ENCODE results near the gene C12orf54. TPM values are rescaled to one million over a fixed set of nuclear protein-coding genes. Genes with fewer than 3 reads are reported as not detected.
"Not testable (repeated sequence)": the region's sequence is repeated elsewhere in the genome, so short reads cannot be mapped to it uniquely, and the experiment has no call there.

C12orf54 gene
- not detected in 2 replicates for total RNA-seq (2014; rRNA removed; shearing (Covaris generic); ENCODE audit: low replicate concordance)

DNA sequence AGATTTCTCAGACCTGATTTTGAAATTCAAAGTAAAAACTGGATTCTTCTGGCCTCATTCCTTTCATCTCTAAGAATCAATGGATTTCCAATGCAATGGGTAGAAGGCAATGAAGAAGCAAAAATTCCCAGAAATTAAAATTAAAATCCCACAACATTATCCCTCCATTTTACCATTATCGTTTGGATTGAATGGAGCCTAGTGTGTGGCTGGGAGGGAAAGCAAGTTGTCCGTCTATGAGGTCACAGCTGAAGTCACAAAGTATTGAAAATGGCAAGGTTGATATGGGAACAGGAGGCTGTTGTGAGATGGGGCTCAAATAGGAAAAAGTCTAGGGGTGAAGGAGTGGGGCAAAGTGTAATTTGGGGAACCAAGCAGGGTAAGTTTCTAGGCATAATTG, at the start of gene C12orf54:
TSS of gene C12orf54 (plus strand) at position 301 of the 400 bp plus-strand sequence. CDS start 799 bp downstream, outside the sequence.
- Histone ChIP-seq H3K9me2 (replicated peaks; ENCODE audit: insufficient read depth, low read length) (no peaks in the 10 kb centered on the region), H3K4me1 (ENCODE audit: low read length) (no peaks in the 10 kb centered on the region), H3K36me3 (ENCODE audit: insufficient read depth, low read length) (no peaks in the 10 kb centered on the region), H3K9me3 (ENCODE audit: low read length) (no peaks in the 10 kb centered on the region), H3K27ac (ENCODE audit: low read length) (no peak within 1 kb of the TSS), H3K27me3 (ENCODE audit: low read length) (no peaks in the 10 kb centered on the region), H4K20me1 (ENCODE audit: insufficient read depth, low read depth, low read length) (no peaks in the 10 kb centered on the region), H2AFZ (ENCODE audit: low read length) (no peak within 1 kb of the TSS), H3K4me2 (ENCODE audit: low read depth, low read length, poor library complexity, severe bottlenecking) (no peak within 1 kb of the TSS), H3K9ac (ENCODE audit: low read length) (no peak within 1 kb of the TSS), H3K4me3 (ENCODE audit: low read length) (no peak within 1 kb of the TSS), H3K79me2 (ENCODE audit: low read length) (no peaks in the 10 kb centered on the region)
- peak; percentile 6 for DNase-seq

DNA sequence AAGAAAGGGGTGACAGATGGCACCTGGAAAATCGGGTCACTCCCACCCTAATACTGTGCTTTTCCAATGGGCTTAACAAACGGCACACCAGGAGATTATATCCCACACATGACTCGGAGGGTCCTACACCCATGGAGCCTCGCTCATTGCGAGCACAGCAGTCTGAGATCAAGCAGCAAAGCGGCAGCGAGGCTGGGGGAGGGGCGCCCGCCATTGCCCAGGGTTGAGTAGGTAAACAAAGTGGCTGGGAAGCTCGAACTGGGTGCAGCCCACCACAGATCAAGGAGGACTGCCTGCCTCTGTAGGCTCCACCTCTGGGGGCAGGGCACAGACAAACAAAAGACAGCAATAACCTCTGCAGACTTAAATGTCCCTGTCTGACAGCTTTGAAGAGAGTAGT, 48.3 kb upstream of the C12orf54 start:
- DNase-seq; H3K36me3 ChIP-seq (ENCODE audit: insufficient read depth, low read length); H2AFZ ChIP-seq (ENCODE audit: low read length); H3K9me3 ChIP-seq (ENCODE audit: low read length); H3K27me3 ChIP-seq (ENCODE audit: low read length); H3K79me2 ChIP-seq (ENCODE audit: low read length); H3K4me2 ChIP-seq (ENCODE audit: low read depth, low read length, poor library complexity, severe bottlenecking); H3K27ac ChIP-seq (ENCODE audit: low read length); H3K9me2 ChIP-seq (replicated peaks; ENCODE audit: insufficient read depth, low read length); H3K4me1 ChIP-seq (ENCODE audit: low read length); H3K4me3 ChIP-seq (ENCODE audit: low read length); H3K9ac ChIP-seq (ENCODE audit: low read length); H4K20me1 ChIP-seq (ENCODE audit: insufficient read depth, low read depth, low read length): not testable (repeated sequence)

DNA sequence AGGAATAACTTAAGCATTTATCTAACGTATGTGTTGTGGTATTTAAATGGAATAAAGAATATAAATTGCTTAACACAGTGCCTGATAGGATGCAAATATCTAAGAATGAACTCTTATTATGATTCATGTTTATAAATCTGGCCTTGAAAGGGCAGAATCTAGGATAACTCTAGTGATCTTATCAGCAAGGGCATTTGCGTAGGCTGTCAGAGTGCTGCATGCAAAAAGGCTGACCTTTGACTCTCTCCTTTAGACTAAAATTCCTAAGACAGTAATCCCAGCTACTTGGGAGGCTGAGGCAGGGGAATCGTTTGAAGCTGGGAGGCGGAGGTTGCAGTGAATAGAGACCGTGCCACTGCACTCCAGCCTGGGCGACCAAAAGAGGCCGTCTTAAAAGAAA, 41.2 kb upstream of the C12orf54 start:
- no peaks in the 10 kb centered on the region for H3K36me3 ChIP-seq (ENCODE audit: insufficient read depth, low read length)
- H3K9me3 ChIP-seq (ENCODE audit: low read length) = no peaks in the 10 kb centered on the region
- H4K20me1 ChIP-seq (ENCODE audit: insufficient read depth, low read depth, low read length) = no peaks in the 10 kb centered on the region
- no peak overlapping the region for H3K27ac ChIP-seq (ENCODE audit: low read length)
- no peak overlapping the region for H2AFZ ChIP-seq (ENCODE audit: low read length)
- H3K4me2 ChIP-seq (ENCODE audit: low read depth, low read length, poor library complexity, severe bottlenecking) = no peak overlapping the region
- no peaks in the 10 kb centered on the region for H3K9me2 ChIP-seq (replicated peaks; ENCODE audit: insufficient read depth, low read length)
- no peaks in the 10 kb centered on the region for H3K4me1 ChIP-seq (ENCODE audit: low read length)
- no peak overlapping the region for H3K9ac ChIP-seq (ENCODE audit: low read length)
- H3K4me3 ChIP-seq (ENCODE audit: low read length) = no peak overlapping the region
- no peak for DNase-seq
- no peaks in the 10 kb centered on the region for H3K79me2 ChIP-seq (ENCODE audit: low read length)
- no peaks in the 10 kb centered on the region for H3K27me3 ChIP-seq (ENCODE audit: low read length)

DNA sequence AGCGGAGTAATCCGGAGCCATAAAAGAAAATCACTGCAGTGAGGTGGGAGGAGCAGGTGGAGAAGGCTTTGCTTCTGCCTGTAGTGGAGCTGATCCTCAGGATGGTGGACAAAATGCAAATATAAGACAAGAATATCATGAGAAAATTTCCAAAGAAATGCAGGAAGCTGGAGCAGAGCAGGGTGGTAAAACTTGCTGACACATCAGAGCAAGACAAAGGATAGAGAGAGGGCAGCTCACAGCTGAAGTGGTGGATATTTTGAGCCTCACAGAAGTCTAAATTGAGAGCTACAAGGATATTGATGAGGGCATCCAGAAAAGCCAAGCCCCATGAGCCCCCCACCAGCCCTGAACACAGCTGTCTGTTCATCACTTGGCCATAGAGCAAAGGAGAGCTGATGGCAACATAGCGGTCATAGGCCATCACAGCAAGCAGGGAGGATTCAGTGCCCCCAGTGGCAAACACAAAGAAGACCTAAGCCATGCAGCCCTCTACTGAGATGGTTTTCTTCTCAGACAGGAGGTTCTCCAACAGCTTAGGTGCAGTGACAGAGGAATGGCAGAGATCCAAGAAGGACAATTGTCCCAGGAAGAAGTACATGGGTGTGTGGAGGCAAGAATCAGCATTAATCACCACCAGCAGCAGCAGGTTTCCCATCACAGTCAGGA, 40.0 kb upstream of the C12orf54 start:
- H3K79me2 ChIP-seq (ENCODE audit: low read length) = no peaks in the 10 kb centered on the region
- no peaks in the 10 kb centered on the region for H4K20me1 ChIP-seq (ENCODE audit: insufficient read depth, low read depth, low read length)
- H2AFZ ChIP-seq (ENCODE audit: low read length) = no peak overlapping the region
- no peak overlapping the region for H3K27ac ChIP-seq (ENCODE audit: low read length)
- no peaks in the 10 kb centered on the region for H3K4me1 ChIP-seq (ENCODE audit: low read length)
- H3K4me3 ChIP-seq (ENCODE audit: low read length) = no peak overlapping the region
- no peaks in the 10 kb centered on the region for H3K9me3 ChIP-seq (ENCODE audit: low read length)
- no peaks in the 10 kb centered on the region for H3K36me3 ChIP-seq (ENCODE audit: insufficient read depth, low read length)
- no peak overlapping the region for H3K4me2 ChIP-seq (ENCODE audit: low read depth, low read length, poor library complexity, severe bottlenecking)
- no peak overlapping the region for H3K9ac ChIP-seq (ENCODE audit: low read length)
- H3K9me2 ChIP-seq (replicated peaks; ENCODE audit: insufficient read depth, low read length) = no peaks in the 10 kb centered on the region
- H3K27me3 ChIP-seq (ENCODE audit: low read length) = no peaks in the 10 kb centered on the region
- DNase-seq = peak; percentile 52

DNA sequence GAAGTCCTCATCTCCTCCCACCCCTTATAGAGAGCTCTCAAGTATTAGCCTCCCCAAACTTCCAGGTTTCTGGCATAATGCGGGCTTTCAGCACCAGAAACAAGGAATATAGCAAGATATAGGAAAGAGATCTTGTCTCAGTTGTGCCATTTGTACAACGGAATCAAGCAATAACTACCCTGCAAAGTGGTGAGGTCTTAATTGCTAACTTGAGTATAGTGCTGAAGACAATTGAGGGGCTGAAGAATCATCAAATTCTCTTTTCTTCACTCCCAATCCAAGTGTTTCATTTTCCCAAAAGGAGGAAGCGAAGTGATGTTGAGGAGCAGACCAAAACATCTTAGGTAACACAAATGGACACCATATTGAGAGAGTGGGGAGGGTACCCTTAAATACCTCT, 36.8 kb upstream of the C12orf54 start:
- no peaks in the 10 kb centered on the region for H3K4me1 ChIP-seq (ENCODE audit: low read length)
- H3K27me3 ChIP-seq (ENCODE audit: low read length) = no peaks in the 10 kb centered on the region
- no peaks in the 10 kb centered on the region for H3K36me3 ChIP-seq (ENCODE audit: insufficient read depth, low read length)
- no peak overlapping the region for H2AFZ ChIP-seq (ENCODE audit: low read length)
- H3K4me2 ChIP-seq (ENCODE audit: low read depth, low read length, poor library complexity, severe bottlenecking) = no peak overlapping the region
- H4K20me1 ChIP-seq (ENCODE audit: insufficient read depth, low read depth, low read length) = no peaks in the 10 kb centered on the region
- no peak for DNase-seq
- no peak overlapping the region for H3K27ac ChIP-seq (ENCODE audit: low read length)
- H3K9me3 ChIP-seq (ENCODE audit: low read length) = no peaks in the 10 kb centered on the region
- no peaks in the 10 kb centered on the region for H3K9me2 ChIP-seq (replicated peaks; ENCODE audit: insufficient read depth, low read length)
- H3K79me2 ChIP-seq (ENCODE audit: low read length) = no peaks in the 10 kb centered on the region
- no peak overlapping the region for H3K9ac ChIP-seq (ENCODE audit: low read length)
- no peak overlapping the region for H3K4me3 ChIP-seq (ENCODE audit: low read length)

DNA sequence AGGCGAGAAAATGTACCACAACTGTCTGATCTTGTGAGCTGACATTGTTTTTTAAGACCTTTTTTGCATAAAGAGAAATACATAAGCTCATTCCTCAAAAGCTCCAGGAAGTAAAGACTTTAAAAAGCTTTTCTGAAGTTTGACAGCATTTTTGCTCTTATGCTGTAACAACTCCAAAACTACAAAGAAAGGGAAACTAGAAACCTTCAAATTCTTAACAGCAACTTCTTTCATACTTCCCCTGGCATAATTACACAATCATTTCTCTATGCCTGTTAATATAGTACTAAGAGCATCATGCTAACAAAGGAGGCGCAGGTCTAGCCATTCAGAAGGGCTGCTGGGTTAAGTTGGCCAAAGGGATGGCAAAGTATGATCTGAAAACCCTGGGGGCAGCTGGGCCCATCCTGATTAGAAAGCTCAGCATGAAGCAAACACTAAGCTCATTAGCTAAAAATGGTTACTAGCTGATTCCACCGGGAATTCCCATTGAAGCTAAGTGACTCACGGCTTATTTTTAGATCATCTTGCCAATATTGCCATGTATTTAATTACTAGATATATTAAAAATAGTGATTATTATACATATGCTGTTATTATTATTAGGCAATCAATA, 36.0 kb upstream of the C12orf54 start:
- no peak overlapping the region for H3K4me2 ChIP-seq (ENCODE audit: low read depth, low read length, poor library complexity, severe bottlenecking)
- H4K20me1 ChIP-seq (ENCODE audit: insufficient read depth, low read depth, low read length) = no peaks in the 10 kb centered on the region
- 0 out of 2 replicates have a peak, but pooled peaks cover 3% of the 10 kb centered on the region for H3K4me1 ChIP-seq (ENCODE audit: low read length)
- H3K9me2 ChIP-seq (replicated peaks; ENCODE audit: insufficient read depth, low read length) = no peaks in the 10 kb centered on the region
- H3K36me3 ChIP-seq (ENCODE audit: insufficient read depth, low read length) = no peaks in the 10 kb centered on the region
- H3K27ac ChIP-seq (ENCODE audit: low read length) = no peak overlapping the region
- H3K9ac ChIP-seq (ENCODE audit: low read length) = no peak overlapping the region
- no peak overlapping the region for H2AFZ ChIP-seq (ENCODE audit: low read length)
- no peak for DNase-seq
- no peak overlapping the region for H3K4me3 ChIP-seq (ENCODE audit: low read length)
- H3K27me3 ChIP-seq (ENCODE audit: low read length) = no peaks in the 10 kb centered on the region
- no peaks in the 10 kb centered on the region for H3K9me3 ChIP-seq (ENCODE audit: low read length)
- H3K79me2 ChIP-seq (ENCODE audit: low read length) = no peaks in the 10 kb centered on the region

DNA sequence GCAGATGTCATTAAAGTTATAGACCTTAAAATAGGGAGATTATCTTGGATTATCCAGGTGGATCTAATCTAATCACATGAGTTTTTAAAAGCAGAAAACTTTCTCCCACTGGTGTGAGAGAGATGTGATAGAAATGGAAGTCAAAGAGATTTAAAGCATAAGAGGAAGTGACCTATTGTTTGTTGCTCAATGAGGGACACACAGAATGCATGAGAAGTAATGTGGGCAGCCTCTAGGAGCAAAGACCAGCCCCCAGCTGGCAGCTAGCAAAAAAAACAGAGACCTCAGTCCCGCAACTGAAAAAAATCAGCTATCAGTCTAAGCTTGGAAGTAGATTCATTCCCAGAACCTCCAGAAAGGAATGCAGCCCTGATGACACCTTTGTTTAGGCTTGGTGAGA, 34.5 kb upstream of the C12orf54 start:
- Histone ChIP-seq H3K27ac (ENCODE audit: low read length) (no peak overlapping the region), H2AFZ (ENCODE audit: low read length) (no peak overlapping the region), H3K9me3 (ENCODE audit: low read length) (no peaks in the 10 kb centered on the region), H3K4me3 (ENCODE audit: low read length) (no peak overlapping the region), H3K9ac (ENCODE audit: low read length) (no peak overlapping the region), H3K9me2 (replicated peaks; ENCODE audit: insufficient read depth, low read length) (no peaks in the 10 kb centered on the region), H3K27me3 (ENCODE audit: low read length) (no peaks in the 10 kb centered on the region), H3K4me1 (ENCODE audit: low read length) (0 out of 2 replicates have a peak, but pooled peaks cover 7% of the 10 kb centered on the region), H4K20me1 (ENCODE audit: insufficient read depth, low read depth, low read length) (no peaks in the 10 kb centered on the region), H3K79me2 (ENCODE audit: low read length) (no peaks in the 10 kb centered on the region), H3K4me2 (ENCODE audit: low read depth, low read length, poor library complexity, severe bottlenecking) (no peak overlapping the region), H3K36me3 (ENCODE audit: insufficient read depth, low read length) (no peaks in the 10 kb centered on the region)
- DNase-seq = no peak

DNA sequence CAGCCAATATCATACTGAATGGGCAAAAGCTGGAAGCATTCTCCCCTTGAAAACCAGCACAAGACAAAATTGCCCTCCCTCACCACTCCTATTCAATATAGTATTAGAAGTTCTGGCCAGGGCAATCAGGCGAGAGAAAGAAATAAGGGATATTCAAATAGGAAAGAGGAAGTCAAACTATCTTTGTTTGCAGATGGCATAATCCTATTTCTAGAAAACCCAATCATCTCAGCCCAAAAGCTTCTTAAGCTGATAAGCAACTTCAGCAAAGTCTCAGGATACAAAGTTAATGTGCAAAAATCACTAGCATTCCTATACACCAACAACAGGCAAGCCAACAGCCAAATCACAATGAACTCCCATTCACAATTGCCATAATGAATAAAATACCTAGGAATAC, 30.9 kb upstream of the C12orf54 start:
- Histone ChIP-seq H3K9me2 (replicated peaks; ENCODE audit: insufficient read depth, low read length) (no peaks in the 10 kb centered on the region), H3K9me3 (ENCODE audit: low read length) (no peaks in the 10 kb centered on the region), H4K20me1 (ENCODE audit: insufficient read depth, low read depth, low read length) (no peaks in the 10 kb centered on the region), H3K79me2 (ENCODE audit: low read length) (no peaks in the 10 kb centered on the region), H3K36me3 (ENCODE audit: insufficient read depth, low read length) (no peaks in the 10 kb centered on the region), H3K4me3 (ENCODE audit: low read length) (no peak overlapping the region), H2AFZ (ENCODE audit: low read length) (no peak overlapping the region), H3K27ac (ENCODE audit: low read length) (no peak overlapping the region), H3K4me1 (ENCODE audit: low read length) (0 out of 2 replicates have a peak, but pooled peaks cover 7% of the 10 kb centered on the region), H3K9ac (ENCODE audit: low read length) (no peak overlapping the region), H3K4me2 (ENCODE audit: low read depth, low read length, poor library complexity, severe bottlenecking) (no peak overlapping the region), H3K27me3 (ENCODE audit: low read length) (no peaks in the 10 kb centered on the region)
- peak; percentile 43 for DNase-seq
